ENCODE results near the gene IQGAP3. TPM values are rescaled to one million over a fixed set of nuclear protein-coding genes. Genes with fewer than 3 reads are reported as not detected.

IQGAP3 gene
- total RNA-seq, 4 donors from 2014 or later = 7.1 to 12.8 (median 8.6) TPM

DNA sequence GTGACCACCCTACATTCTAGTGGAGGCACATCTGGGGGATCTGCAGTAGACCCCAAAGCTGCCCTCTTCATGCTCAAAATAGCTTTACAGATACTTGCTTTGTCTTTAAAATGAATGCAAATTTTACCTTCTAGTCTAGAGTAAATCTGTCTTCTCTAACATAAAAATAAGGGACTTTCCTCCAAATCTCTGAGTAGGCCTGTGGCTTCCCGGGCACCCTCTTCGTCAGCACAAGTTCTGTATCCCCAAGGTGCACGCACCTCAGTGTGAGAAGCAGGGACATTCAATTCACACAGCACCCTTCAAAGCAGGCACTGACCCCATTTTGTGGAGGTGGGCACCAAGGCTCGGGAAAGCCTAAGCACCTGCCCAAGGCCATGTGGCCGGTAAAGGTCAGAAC, 90.8 kb downstream of the IQGAP3 start:
- Histone ChIP-seq H3K4me1 (peaks cover 9 to 91% (median 44%) of the 10 kb centered on the region in 3 donors), H3K9me3 (no peaks in the 10 kb centered on the region), H3K4me3 (no peak overlapping the region), H3K27me3 (no peaks in the 10 kb centered on the region), H3K36me3 (peaks cover 43 to 70% (median 50%) of the 10 kb centered on the region in 3 donors), H3K27ac (peak overlapping the region in 1 of 4 donors; percentile 91)
- 74 to 85% methylated on average over 3 to 5 of the region's 5 CpGs for WGBS, 2 donors
- TF ChIP-seq POLR2A (IDR thresholded peaks at IDR 0.05) = no peak
- TF ChIP-seq, protein P1, sequence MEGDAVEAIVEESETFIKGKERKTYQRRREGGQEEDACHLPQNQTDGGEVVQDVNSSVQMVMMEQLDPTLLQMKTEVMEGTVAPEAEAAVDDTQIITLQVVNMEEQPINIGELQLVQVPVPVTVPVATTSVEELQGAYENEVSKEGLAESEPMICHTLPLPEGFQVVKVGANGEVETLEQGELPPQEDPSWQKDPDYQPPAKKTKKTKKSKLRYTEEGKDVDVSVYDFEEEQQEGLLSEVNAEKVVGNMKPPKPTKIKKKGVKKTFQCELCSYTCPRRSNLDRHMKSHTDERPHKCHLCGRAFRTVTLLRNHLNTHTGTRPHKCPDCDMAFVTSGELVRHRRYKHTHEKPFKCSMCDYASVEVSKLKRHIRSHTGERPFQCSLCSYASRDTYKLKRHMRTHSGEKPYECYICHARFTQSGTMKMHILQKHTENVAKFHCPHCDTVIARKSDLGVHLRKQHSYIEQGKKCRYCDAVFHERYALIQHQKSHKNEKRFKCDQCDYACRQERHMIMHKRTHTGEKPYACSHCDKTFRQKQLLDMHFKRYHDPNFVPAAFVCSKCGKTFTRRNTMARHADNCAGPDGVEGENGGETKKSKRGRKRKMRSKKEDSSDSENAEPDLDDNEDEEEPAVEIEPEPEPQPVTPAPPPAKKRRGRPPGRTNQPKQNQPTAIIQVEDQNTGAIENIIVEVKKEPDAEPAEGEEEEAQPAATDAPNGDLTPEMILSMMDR (IDR thresholded peaks at IDR 0.05) = no peak
- DNase-seq = no peak
- intact Hi-C loops (cut with DNase I) = no loop called here

DNA sequence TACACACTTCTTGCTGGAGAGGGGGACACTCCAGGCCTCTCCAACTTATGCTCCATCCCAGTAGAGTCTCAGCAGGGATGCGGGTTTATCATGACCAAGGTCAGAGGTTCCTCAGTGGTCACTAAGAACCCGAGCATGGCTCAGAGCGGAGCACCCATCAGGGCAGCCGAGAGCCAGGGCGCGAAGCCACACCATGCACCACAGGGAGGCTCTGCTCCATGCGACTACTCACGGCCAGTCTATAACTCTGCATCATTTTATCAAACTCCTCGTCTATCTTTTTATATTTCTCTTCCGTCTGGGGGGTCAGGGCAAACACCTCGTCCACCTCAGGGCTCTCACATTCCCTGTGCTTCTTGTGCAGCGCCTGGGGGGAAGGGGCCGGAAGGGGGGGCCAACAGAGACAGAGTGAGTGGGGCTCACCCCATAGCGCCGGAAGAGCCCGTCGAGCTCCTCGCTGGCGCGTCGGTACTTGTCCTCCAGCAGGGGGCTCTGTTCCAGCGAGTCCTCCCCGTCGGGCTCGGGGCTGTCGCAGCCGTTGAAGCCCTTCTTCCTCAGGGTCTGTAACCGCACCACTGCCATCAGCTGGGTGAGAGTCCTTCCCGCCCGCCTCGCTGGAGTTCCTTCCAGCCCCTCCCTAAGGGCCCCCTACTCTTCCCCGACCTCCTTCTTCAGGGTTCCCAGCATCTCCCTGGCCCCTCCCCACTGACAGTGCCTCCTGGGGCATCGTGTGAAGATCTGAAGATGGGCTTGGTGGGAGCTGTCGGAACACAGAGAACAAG, 91.8 kb downstream of the IQGAP3 start:
- H3K4me1 ChIP-seq = peaks cover 16 to 90% (median 54%) of the 10 kb centered on the region in 3 donors
- H3K4me3 ChIP-seq = peak overlapping the region in 1 of 4 donors; percentile 8
- no peaks in the 10 kb centered on the region for H3K27me3 ChIP-seq
- peak overlapping the region; percentile 9 to 91 (median 66) for H3K27ac ChIP-seq
- intact Hi-C loops (cut with DNase I) = no loop called here
- no peak for TF ChIP-seq POLR2A (IDR thresholded peaks at IDR 0.05)
- TF ChIP-seq, protein P1 (IDR thresholded peaks at IDR 0.05) = peak; percentile 47 to 80 (median 62)
- no peak for DNase-seq
- no peaks in the 10 kb centered on the region for H3K9me3 ChIP-seq
- 52 to 62% methylated on average over 13 to 21 of the region's 34 CpGs for WGBS, 2 donors
- peaks cover 48 to 79% (median 56%) of the 10 kb centered on the region in 3 donors for H3K36me3 ChIP-seq

GRCh38 chr1:156480016-156480370, 92.4 kb downstream of the IQGAP3 start:
- WGBS, 2 donors = 46 to 58% methylated on average over 3 to 4 of the region's 4 CpGs
- Histone ChIP-seq H3K27ac (peak overlapping the region in 3 of 4 donors; percentile 46 to 91 (median 87)), H3K36me3 (peaks cover 53 to 85% (median 61%) of the 10 kb centered on the region in 3 donors), H3K27me3 (no peaks in the 10 kb centered on the region), H3K9me3 (no peaks in the 10 kb centered on the region), H3K4me3 (no peak overlapping the region), H3K4me1 (peaks cover 17 to 89% (median 57%) of the 10 kb centered on the region in 3 donors)
- TF ChIP-seq POLR2A (IDR thresholded peaks at IDR 0.05) = no peak
- TF ChIP-seq, protein P1 (IDR thresholded peaks at IDR 0.05) = peak in 1 of 6 experiments; percentile 13
- intact Hi-C loops (cut with DNase I) = no loop called here
- no peak for DNase-seq

- Histone ChIP-seq H3K27me3 (no peaks in the 10 kb centered on the region), H3K4me1 (peaks cover 11 to 89% (median 52%) of the 10 kb centered on the region in 3 donors), H3K36me3 (peaks cover 59 to 92% (median 63%) of the 10 kb centered on the region in 3 donors), H3K4me3 (no peak overlapping the region), H3K27ac (peak overlapping the region in 3 of 4 donors; percentile 26 to 91 (median 87)), H3K9me3 (no peaks in the 10 kb centered on the region)
- 92 to 94% methylated on average over 6 to 10 of the region's 15 CpGs for WGBS, 2 donors
- intact Hi-C loops (cut with DNase I) = loop anchor here (10.0 kb wide), 1 partner anchor 105 kb away; no protein-coding TSS in a partner anchor
- DNase-seq = no peak
- TF ChIP-seq POLR2A (IDR thresholded peaks at IDR 0.05) = no peak
- TF ChIP-seq, protein P1 (IDR thresholded peaks at IDR 0.05) = no peak
Observed at GRCh38 chr1:156479093-156480015, 93.0 kb downstream of the IQGAP3 start.

Data from esophagus squamous epithelium (tissue), 5 donors.